HG03469 (cell line): ENCODE measurements around the gene GALNT6.

Source experiments
- ATAC-seq: cut with Tn5 transposase; IDR thresholded peaks from one replicate; pipeline ENCODE4 v1.9.1; 2021; ENCODE audit warnings: mild to moderate bottlenecking, moderate library complexity, moderate number of reproducible peaks; ENCODE audit not compliant: unreplicated experiment

Gene GALNT6

DNA sequence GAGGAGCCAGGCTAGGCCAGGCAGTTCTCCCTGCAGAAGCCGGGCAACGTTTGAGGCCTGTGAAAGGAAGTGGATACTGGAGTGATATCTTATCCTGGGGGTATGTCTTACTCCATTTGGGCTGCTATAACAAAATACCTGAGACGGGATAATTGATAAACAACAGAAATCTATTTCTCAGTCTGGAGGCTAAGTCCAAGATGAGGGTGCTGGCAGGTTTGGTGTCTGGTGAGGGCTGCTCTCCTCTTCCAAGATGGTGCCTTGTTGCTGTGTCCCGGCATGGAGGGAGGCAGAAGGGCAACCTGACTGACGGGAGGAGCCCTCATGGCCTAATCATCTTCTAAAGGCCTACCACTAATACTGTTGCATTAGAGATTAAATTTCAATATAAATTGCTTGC, 15.7 kb upstream of the GALNT6 start:
- ATAC-seq, result no peak

DNA sequence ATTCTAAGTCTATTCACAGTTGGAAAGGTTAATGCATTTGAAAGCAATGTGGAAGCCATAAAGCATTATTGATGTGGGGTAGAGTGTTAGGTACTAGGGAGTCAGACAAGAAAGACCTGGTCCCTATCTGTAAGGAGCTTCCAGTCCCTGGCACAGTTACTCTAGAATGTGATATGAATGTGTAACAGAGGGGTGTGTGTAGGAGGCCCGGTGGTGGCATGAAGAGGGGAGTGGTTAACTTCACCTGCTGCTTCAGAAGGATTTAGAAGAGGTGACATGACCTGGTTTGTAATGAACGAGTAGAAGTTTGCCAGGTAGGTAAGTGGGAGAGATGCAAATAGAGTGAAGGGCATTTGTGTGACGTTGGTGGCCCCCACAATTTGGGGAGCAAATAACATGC, 15.1 kb upstream of the GALNT6 start:
- no peak for ATAC-seq

DNA sequence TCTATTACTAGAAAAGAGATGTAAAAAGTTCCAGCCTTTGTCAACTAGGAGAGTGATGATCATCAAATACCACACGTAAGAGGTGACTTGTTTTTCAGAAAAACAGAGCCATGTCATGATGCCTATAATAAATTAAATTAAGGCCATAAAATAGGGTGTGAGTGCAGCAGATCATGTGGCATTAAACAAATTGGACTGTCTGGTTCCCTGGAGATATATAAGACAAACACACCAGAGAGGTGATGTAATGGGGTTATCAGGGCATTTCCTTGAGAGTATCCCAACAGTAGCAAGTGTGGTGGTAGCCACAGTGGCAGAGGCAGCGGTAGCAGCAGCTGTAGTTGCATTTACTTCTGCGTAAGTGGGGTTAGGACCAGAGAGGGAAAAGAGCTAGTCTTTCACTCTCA, 14.6 kb upstream of the GALNT6 start:
- no peak for ATAC-seq

DNA sequence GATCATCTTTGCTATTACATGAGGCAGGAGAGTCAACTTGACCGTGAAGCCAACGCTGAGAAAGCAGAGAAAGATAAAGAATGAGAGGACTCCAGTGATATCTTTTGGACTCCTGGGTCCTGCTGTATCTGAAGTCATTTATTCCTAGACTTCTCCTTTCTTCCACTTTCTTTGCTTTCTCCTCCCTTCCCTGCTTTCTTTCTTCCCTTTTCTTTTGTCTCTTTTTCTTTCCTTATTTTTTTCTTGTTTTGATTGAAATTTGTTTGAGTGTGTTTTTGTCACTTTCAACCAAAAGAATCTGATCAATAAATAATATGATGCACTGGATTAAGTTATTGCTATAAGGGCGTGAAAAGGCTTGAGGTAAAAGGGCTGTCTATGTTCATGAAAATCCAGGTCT, 13.4 kb upstream of the GALNT6 start:
- ATAC-seq, result no peak

DNA sequence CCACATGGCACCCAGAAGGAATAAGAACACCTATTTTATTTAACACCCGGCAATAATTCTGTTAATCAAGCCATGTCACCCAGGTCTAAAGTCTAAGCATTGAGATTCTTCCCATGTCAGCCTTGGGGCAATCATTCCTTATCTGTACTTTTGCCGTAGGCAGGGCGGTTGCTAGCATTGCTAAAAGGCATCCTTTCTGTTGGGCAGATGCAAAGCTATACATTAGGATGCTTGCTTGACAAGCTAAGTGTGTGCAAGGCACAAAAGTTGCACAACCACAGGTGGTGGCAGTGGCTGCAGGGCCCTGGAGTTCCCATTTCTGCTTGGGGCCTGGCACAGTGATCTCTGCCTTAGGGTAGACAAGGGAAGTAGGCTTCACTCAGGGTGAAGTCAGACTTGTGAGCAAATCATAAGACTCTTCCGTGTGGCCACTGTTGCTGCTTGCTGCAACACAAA, 12.5 kb upstream of the GALNT6 start:
- no peak for ATAC-seq

DNA sequence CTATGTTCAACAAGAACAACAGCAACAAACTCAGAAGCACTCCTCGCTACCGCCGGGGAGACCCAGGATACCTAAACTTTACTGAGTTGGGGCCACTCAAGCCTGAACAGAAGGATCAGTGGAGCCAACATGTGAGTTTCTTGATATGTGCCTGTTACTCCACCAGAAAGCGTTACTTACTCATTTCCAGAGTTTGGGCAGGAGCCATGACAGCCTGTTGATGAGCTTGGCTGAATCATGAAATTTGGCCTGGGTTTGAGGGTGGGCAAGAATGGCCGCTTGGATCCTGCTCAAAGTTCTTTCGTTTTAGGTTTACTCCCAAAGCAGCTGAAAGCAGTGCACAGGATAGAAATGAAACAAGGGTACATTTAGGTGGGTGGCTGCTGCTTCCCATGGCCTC, 12.0 kb upstream of the GALNT6 start:
- no peak for ATAC-seq

DNA sequence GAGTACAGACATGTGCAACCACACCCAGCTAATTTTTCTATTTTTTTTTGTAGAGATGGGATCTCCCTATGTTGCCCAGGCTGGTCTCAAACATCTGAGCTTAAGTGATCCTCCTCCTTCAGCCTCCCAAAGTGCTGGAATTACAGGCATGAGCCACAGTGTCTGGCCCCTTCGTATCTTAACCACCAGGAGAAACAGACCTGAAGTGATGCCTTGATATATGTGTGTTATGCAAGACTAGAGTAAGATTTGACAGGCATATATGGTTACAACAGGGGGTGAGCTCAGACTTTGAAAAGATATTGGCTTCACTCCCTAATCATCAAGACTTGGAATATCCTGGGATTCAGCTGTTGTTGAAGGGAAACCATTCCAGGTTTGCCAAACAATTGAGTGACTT, 10.7 kb upstream of the GALNT6 start:
- ATAC-seq, result no peak

DNA sequence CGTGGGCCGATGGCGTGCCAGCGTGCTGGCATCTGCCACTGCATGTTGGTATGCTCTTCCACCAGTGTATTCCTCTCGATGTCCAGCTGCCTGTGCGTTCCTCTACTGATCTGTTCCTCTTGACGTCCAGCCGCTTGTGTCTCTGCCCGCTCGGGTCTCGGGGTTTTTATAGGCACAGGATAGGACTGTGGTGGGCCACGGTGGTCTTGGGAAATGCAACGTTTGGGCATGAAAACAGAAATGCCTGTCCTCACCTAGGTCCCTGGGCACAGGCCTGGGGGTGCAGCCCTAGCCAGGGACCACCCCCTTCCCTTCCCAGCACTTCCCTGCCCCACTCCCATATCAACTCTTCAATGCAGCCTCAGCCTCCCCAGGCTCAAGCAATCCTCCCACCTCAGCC, 10.3 kb upstream of the GALNT6 start:
- ATAC-seq, result no peak

DNA sequence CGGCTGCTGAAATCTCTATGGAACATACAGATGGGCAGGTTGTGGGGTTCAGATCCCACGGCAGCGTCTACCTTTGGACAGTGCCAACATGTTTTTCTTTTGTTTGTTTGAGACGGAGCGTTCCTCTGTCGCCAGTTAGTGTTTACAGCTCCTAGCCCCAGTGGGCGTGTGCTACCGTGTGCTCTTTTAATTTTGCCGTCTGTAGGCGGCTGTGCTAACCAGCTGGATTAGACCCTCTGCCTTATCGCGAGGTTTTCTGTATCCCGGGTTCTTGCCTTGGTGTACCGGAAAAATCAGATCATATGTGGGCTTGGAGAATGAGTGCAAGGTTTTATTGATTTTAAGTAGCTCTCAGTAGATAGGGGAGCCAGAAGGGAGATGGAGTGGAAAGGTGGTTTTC, 9.8 kb upstream of the GALNT6 start:
- ATAC-seq, result no peak

DNA sequence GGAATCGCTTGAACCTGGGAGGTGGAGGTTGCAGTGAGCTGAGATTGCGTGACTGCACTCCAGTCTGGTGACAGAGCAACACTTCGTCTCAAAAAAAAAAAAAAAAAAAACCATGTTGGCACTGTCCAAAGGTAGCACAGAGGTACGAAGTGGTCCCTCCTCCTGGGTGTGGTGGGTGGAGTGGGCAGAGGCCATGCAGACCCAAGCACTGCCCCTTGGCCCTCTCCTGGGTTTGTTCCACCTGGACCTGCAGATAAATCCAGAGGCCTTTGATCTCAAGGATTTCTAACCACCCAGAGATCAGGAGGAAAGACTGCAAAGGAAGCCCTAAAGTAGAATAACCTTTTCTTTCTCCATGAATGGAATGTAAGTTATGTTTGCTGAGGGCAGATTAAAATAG, 8.7 kb upstream of the GALNT6 start:
- no peak for ATAC-seq

DNA sequence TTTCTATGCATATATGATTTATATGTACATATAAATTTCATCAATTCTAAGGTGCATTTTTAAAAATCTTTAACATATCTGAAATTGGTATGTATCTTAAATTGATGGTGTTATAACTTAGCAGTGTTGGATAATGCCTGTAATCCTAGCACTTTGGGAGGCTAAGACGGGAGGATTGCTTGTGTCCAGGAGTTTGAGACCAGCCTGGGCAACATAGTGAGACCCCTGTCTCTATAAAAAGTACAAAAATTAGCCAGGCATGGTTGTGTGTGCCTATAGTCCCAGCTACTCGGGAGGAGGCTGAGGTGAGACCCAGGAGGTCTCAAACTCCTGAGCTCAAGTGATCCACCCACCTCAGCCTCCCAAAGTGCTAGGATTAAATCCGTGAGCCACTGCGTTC, 6.5 kb upstream of the GALNT6 start:
- no peak for ATAC-seq

DNA sequence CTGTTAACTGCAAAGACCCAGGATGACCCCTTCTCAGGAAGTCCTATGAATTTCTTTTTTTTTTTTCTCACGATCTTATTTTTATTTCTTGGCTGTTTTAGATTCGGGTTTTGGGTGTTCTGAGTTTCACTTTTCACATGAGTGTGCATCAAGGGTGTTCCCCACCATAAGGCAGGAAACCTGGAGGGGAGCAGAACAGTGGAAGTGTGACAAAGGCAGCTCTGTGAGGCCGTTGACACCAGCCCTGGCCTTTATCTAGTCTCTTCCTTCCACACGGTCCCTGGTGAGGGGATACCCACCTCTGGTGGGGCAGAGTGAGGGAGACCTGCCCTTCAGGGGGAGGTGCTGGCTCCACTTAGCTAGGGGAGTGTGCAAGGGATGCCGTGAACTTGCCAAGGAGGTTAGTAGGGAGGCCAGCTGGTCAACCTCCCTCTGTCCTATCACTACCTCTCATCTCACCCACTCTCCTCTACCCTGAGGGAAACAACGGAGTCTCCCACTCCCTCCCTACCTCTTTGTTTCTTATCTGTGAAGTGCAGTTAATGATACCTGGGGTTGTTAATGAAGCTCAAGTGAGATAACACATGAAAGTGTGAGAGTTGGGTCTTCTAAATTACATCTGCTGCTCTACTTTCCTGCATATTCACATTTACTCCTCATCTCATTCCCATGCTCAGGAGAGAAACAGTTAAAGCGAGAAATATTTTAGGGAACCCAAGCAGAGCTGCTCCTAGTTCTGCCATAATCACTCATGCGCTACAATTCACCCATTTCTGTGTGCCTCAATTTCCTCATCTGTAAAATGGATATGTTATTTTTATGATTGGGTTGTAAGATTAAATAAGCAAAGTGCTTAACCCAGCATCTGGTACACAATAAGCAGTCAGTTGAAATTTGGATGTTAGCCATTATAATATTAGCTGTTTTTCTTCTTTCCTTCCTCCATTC, 4.4 kb upstream of the GALNT6 start:
- peak; percentile 37 for ATAC-seq

DNA sequence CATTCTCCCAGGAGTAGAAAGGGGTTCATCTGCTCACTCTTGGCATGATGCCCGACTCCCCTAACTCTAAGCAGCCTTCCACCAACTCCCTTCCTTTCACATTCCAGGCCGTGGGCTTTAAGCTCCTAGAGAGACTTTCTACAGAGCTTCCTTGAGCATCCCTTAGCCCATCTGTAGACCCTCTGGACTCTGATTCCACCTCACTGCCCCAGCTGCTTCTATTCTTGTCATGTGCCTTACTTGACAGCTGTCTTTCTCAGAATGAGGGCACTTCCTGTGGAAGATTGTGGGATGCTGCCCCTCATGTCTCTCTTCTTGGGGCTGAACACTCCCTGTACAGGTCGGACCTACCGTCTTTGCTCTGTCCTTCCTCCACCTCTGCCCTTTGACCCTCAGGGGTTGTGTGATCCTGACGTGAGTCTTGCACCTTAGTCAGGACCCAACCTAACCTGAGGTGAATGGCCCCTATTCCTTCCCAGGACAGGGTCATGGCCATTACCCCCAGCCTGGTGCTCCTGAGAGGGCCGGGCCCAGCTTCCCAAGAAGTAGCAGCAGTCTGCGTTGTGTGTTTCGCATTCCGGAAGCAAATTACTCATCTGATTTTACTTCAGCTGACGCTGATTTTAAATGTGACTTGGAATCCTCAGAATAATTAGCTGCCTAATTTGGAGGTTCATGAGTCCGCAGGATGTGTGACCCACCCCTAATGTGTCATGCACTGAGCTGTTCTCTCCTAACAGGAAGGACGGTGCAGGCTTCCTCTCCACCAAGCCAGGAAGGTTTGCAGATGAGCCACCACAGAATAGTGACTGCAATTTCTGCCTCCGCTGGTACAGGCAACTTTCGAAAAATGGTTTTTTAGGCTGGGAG, 2.7 kb upstream of the GALNT6 start:
- no peak for ATAC-seq

DNA sequence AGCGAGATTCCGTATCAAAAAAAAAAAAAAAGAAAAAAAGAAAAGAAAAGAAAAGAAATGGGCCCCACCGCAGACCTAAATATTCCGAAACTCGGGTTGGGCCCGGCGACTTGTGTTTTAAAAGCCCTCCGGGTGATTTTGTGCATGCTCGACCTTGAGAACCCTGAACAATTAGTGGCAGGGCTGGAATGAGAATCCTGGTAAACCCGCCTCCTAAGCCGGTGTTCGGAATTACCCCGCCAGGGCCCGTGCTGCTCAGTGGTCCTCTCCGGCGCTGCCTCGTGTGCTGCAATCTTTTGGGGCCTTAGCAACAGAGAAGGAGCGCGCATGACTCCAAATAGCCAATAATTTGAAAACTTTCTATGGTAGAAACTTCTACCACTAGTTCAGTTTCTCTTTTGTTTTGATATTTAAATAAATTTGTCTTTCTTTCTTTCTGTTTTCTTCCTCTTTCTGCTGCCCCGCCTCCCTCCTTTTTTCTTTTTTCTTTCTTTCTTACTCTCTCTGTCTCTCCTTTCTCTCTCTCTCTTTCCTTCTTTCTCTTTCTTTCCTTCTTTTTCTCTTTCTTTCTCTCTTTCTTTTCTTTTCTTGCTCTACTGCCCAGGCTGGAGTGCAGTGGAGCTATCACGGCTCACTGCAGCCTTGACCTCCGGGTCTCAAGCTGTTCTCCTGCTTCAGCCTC, 1.5 kb upstream of the GALNT6 start:
- no peak for ATAC-seq

DNA sequence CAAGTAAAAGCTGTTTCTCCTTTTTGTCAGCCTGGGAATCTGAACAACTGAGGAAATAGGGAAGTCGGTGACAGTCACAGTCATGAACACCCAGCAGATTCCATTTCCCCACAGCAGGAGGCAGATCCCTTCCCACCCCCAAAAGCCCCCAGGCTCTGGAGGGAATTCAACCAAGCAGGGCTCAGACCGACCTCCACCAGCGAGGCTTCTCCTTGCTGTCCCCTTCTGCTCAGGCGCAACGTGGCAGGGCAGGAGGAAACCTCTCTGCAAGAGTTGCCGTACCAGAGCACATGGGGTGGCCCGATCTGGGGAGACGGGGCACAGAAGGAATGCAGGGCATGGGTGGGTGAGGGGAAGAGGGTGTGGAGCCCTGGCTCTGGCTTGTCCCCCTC, 319 bp downstream of the GALNT6 start:
- no peak for ATAC-seq

DNA sequence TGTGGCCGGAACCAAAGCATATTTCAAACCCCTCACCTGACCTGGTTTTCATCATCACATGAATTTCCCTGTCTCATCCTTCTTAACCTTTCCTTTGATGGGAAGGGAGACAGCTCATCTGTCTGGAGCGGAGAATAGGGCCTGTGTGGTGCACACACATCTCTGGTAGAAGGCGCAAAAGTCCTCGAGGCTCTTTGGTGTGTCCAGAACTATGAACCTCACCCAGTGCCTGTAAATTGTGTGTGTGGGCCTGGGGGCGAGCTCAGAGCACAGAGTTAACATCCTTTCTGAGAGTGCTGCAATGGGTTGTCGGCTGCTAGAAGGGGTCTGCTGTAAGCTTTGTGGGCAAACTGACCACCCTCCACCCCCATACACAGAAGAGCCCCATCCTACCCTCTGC, 749 bp downstream of the GALNT6 start:
- ATAC-seq, result no peak

DNA sequence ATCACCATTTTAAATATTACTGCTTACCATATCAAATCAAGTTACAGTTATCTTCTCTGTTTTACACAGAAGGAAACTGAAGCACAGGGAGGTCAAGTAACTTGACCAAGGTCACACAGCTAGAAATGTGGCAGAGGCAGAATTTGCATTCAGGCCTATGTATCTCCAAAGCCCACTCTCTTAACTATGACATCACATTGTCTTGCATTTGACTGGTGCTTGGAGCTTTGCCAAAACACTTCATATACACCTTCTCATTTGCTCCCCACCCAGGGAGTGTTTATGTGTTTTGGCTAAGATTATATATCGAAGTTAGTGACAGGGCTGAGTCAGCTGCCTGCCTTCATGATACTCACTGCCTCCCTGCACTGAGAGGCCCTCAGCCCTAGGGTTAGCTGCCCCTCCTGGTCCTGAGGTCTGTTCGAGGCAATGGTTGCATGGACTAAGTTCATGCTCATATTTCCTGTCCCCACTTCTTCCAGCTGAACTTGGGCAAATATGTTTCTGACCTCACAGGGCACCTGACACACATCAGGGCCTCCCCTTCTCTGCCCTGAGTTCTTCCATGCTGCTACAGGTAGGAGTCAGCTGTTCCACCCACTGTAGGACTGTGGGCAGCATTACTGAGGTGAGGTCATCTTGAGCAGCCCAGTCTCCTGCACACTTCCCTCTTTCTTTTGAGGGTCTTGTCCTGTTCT, 1.8 kb downstream of the GALNT6 start:
- ATAC-seq, result no peak

DNA sequence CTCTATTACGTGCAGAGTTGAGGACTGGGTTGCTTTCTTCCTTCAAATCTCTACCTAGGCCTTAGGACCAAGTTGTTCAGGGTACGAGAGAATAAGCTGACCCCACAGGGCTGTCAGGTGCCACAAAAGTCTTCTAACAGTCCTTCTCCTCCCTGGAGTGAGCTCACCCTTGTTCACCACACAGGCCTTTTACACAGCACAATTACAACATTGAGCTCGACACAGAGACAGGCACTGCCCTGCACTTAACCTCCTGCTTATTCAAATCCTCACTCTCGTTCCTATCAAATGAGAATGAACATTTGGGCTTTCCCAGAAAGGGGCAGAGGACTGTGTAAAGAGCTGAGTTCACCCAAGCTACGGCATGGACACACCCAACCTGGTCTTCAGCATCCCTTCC, 2.4 kb downstream of the GALNT6 start:
- no peak for ATAC-seq

DNA sequence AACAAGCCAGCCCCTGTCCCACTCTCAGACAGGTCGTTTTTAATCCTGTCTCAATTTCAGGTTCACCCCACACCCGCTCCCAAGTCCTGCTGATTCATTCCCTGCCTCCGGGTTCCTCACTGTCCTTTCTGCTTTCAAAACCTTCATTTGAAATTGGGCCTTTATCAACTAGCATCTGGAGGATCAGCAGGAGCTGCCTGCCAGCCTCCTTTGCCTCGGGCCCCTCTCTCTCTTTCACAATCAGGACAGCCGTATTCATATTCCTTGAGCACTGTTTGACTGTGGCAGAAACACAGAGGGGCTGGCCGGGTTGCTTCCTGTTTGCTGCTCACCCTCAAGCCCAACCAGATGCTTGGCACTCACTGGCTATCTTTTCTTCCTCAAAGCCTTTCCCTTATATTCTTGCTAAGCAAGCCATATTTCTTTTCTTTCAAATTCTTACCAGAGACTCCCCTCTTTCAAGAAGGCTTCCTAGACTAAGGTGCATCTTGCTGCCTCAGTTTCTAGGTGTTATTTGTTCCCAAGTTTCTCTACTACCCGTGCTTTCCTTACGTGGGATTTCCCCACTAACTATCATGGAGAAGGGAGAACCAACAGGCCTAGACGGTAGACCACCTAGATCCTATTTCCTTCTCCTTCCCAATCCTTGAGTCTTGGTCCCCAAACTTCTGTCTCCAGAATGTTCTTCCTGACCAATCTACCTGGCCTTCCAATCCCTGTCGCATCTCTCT, 3.0 kb downstream of the GALNT6 start:
- ATAC-seq, result no peak

DNA sequence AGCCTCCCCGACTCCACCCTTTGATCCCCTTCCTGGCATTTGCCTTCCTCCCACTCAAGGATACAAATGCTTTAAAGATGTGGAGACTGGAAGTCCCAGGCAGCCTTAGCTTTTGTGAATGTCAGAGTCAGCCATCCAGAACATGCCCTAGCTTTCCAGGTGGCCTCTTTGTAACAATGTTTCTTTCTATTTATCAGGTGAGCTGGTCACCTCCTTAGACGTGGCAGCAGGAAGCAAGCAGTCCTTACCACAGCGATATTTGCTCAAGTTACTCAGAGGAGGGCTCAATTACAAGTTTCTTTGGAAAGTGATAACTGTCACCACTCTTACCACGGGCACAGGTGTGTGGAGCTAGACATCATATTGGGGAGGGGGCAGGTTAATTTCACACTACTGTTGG, 4.9 kb downstream of the GALNT6 start:
- ATAC-seq, result no peak
